Tibial artery (tissue), 4 donors: Measurements from ENCODE around the gene PRRC2A.
"Not testable (repeated sequence)": the region's sequence is repeated elsewhere in the genome, so short reads cannot be mapped to it uniquely, and the experiment has no call there.

ENCODE experiments used
- DNase-seq, 2 donors: peaks; one replicate each; pipeline ENCODE4 v3.0.0-alpha.2; 2019
- H3K27ac ChIP-seq, 2 donors: fragments of 200-600 bp; sonication (generic) in 1 of 2; 1 replicate in 1 of 2; 2 replicates in 1 of 2; pipeline ENCODE4 v1.5.1; 2018 to 2019; ENCODE audit warnings: mild to moderate bottlenecking in 1 of 2
- H3K27me3 ChIP-seq, 2 donors: fragments of 200-600 bp; sonication (generic) in 1 of 2; one replicate each; pipeline versions ENCODE4 v1.5.1 to v1.6.0; 2016 to 2019
- H3K36me3 ChIP-seq, 3 donors: fragments of 200-600 bp; sonication (generic) in 2 of 3; one replicate each; pipeline ENCODE4 v1.5.1; 2016 to 2019; ENCODE audit warnings: mild to moderate bottlenecking in 2 of 3
- H3K4me1 ChIP-seq, 4 donors: fragments of 200-600 bp; sonication (generic) in 2 of 4; 1 replicate in 3 of 4; 2 replicates in 1 of 4; pipeline ENCODE4 v1.5.1; 2016 to 2019
- H3K4me3 ChIP-seq, 2 donors: fragments of 200-600 bp; sonication (generic) in 1 of 2; 1 replicate in 1 of 2; 2 replicates in 1 of 2; pipeline ENCODE4 v1.5.1; 2018 to 2019; ENCODE audit warnings: mild to moderate bottlenecking in 2 of 2
- H3K9me3 ChIP-seq, 3 donors: fragments of 200-600 bp; sonication (generic) in 1 of 3; one replicate each; pipeline ENCODE4 v1.5.1; 2016 to 2019
- CTCF ChIP-seq, 2 experiments: fragments of 200-600 bp in 1 of 2; fragments of 450-650 bp in 1 of 2; IDR thresholded peaks; one replicate each; pipeline ENCODE4 v1.5.1; 2017 to 2019; ENCODE audit warnings: antibody characterized with exemption in 2 of 2, mild to moderate bottlenecking in 1 of 2, moderate library complexity in 1 of 2
- intact Hi-C: fragments of 100-400 bp; cut with DNase I; formaldehyde crosslinking; loops from one replicate; pipeline ENCODE4 v1.15.0; 2023; ENCODE audit warnings: low total_unique reads

The PRRC2A gene

GRCh38 chr6:31588871-31589650 is 31.5 kb upstream of the PRRC2A start:
- Histone ChIP-seq H3K9me3 (no peaks in the 10 kb centered on the region), H3K36me3 (no peaks in the 10 kb centered on the region), H3K4me3 (no peak overlapping the region), H3K4me1 (no peaks in the 10 kb centered on the region), H3K27ac (no peak overlapping the region), H3K27me3 (peaks cover 0 to 23% of the 10 kb centered on the region in 2 donors)
- intact Hi-C loops, result no loop called here
- no peak for DNase-seq
- TF ChIP-seq CTCF (IDR thresholded peaks at IDR 0.05), result no peak

- H3K27ac ChIP-seq, H3K4me1 ChIP-seq, intact Hi-C loops, H3K9me3 ChIP-seq, DNase-seq, H3K4me3 ChIP-seq, H3K36me3 ChIP-seq: not testable (repeated sequence)
- H3K27me3 ChIP-seq, result peaks cover 0 to 23% of the 10 kb centered on the region in 2 donors
Observed at GRCh38 chr6:31590691-31591090, 29.8 kb upstream of the PRRC2A start.

GRCh38 chr6:31592396-31592771 is 28.1 kb upstream of the PRRC2A start:
- no peaks in the 10 kb centered on the region for H3K4me1 ChIP-seq
- H3K27ac ChIP-seq, result no peak overlapping the region
- H3K9me3 ChIP-seq, result no peaks in the 10 kb centered on the region
- no peak for DNase-seq
- H3K27me3 ChIP-seq, result peaks cover 0 to 12% of the 10 kb centered on the region in 2 donors
- intact Hi-C loops, result no loop called here
- H3K36me3 ChIP-seq, result no peaks in the 10 kb centered on the region
- no peak overlapping the region for H3K4me3 ChIP-seq
- no peak for TF ChIP-seq CTCF (IDR thresholded peaks at IDR 0.05)

GRCh38 chr6:31597006-31597405 is 23.5 kb upstream of the PRRC2A start:
- DNase-seq, result no peak
- H3K9me3 ChIP-seq, result no peaks in the 10 kb centered on the region
- H3K27me3 ChIP-seq, result no peaks in the 10 kb centered on the region
- H3K27ac ChIP-seq, result no peak overlapping the region
- TF ChIP-seq CTCF (IDR thresholded peaks at IDR 0.05), result peak in 1 of 2 experiments; percentile 38
- intact Hi-C loops, result no loop called here
- H3K36me3 ChIP-seq, result no peaks in the 10 kb centered on the region
- H3K4me3 ChIP-seq, result no peak overlapping the region
- H3K4me1 ChIP-seq, result no peaks in the 10 kb centered on the region

GRCh38 chr6:31607317-31607716 is 13.2 kb upstream of the PRRC2A start:
- no peak for TF ChIP-seq CTCF (IDR thresholded peaks at IDR 0.05)
- no peak for DNase-seq
- H3K36me3 ChIP-seq, result no peaks in the 10 kb centered on the region
- no peaks in the 10 kb centered on the region for H3K4me1 ChIP-seq
- H3K9me3 ChIP-seq, result no peaks in the 10 kb centered on the region
- no peaks in the 10 kb centered on the region for H3K27me3 ChIP-seq
- intact Hi-C loops, result no loop called here
- H3K27ac ChIP-seq, result no peak overlapping the region
- H3K4me3 ChIP-seq, result no peak overlapping the region

GRCh38 chr6:31609519-31610406 is 10.8 kb upstream of the PRRC2A start:
- no peak for DNase-seq
- Histone ChIP-seq H3K27ac (no peak overlapping the region), H3K27me3 (no peaks in the 10 kb centered on the region), H3K9me3 (no peaks in the 10 kb centered on the region), H3K4me1 (no peaks in the 10 kb centered on the region), H3K36me3 (no peaks in the 10 kb centered on the region), H3K4me3 (no peak overlapping the region)
- no peak for TF ChIP-seq CTCF (IDR thresholded peaks at IDR 0.05)
- intact Hi-C loops, result no loop called here
